K562 (cell line): ENCODE measurements around the gene PCNX2. TPM values are rescaled to one million over a fixed set of nuclear protein-coding genes. Genes with fewer than 3 reads are reported as not detected.

Experiments
- ATAC-seq: fragments of 200-7000 bp; cut with Tn5 transposase; 3 replicates; pipeline ENCODE4 v1.9.1; 2020; ENCODE audit warnings: moderate library complexity
- BruUV-seq: library from RNA; stranded (reverse); fragments of 400-500 nt; replicated peaks from 2 replicates; lab custom pipeline; 2021; lab: Mats Ljungman, UMichigan
- CTCF ChIA-PET: fragments of 300-600 bp; formaldehyde crosslinking; extraction: SDS; loops from one replicate; lab custom pipeline; 2021; ENCODE audit warnings: low intra/inter-chr PET ratio; lab: Yijun Ruan, JAX
- POLR2A ChIA-PET: fragments of 300-600, 350-650 bp; sonication (Branson Sonifier 250); formaldehyde crosslinking; extraction: SDS; loops from one replicate; lab custom pipeline; 2021; ENCODE audit warnings: antibody characterized with exemption, inconsistent platforms; lab: Yijun Ruan, JAX
- DNase-seq, 4 experiments: peaks; one replicate each; pipeline versions ENCODE4 v3.0.0 to v3.0.0-alpha.2; 2011 to 2018; ENCODE audit warnings: low spot score in 3 of 4, mixed read lengths in 3 of 4; ENCODE audit errors: extremely low read depth in 1 of 4
- FAIRE-seq: peaks from 2 replicates; lab custom pipeline; 2011; peaks lifted over from hg19 to GRCh38; lab: Jason Lieb, UNC
- H2AFZ ChIP-seq: 2 replicates; pipeline ENCODE4 v1.6.0; 2011; ENCODE audit warnings: low read depth, low read length, control low read depth, inconsistent platforms
- H3K27ac ChIP-seq: fragments of 200-600 bp; 3 replicates; pipeline ENCODE4 v1.8.0; 2011; ENCODE audit warnings: low read depth, mild to moderate bottlenecking, control low read depth, inconsistent platforms, low read length, moderate library complexity, mixed read lengths; ENCODE audit errors: extremely low read depth
- H3K27me3 ChIP-seq, 2 experiments: fragments of 300-600 bp in 1 of 2; 2 replicates in 1 of 2; 3 replicates in 1 of 2; pipeline versions ENCODE4 v1.6.0 to v1.8.0; 2011; ENCODE audit warnings: inconsistent platforms in 2 of 2, low read length in 2 of 2, mild to moderate bottlenecking in 1 of 2, mixed read lengths in 1 of 2, moderate library complexity in 1 of 2; ENCODE audit not compliant: control insufficient read depth in 2 of 2, insufficient read depth in 2 of 2
- H3K36me3 ChIP-seq: fragments of 300-600 bp; 3 replicates; pipeline ENCODE4 v1.8.0; 2011; ENCODE audit warnings: mild to moderate bottlenecking, low read length, inconsistent platforms; ENCODE audit not compliant: control insufficient read depth, insufficient read depth
- H3K4me1 ChIP-seq, 2 experiments: fragments of 200-600 bp in 1 of 2; replicated peaks in 1 of 2; 2 replicates in 1 of 2; 3 replicates in 1 of 2; pipeline versions ENCODE4 v1.5.1 to v1.8.0; 2011; ENCODE audit warnings: inconsistent platforms in 2 of 2, low read length in 2 of 2, mild to moderate bottlenecking in 1 of 2, mixed read lengths in 1 of 2, moderate library complexity in 1 of 2; ENCODE audit not compliant: control insufficient read depth in 2 of 2, insufficient read depth in 2 of 2
- H3K4me2 ChIP-seq: 2 replicates; pipeline ENCODE4 v1.6.1; 2011; ENCODE audit warnings: low read length, control low read depth, inconsistent platforms, mixed read lengths; ENCODE audit not compliant: insufficient read depth
- H3K4me3 ChIP-seq: fragments of 200-600 bp; sonication (generic), shearing (Covaris generic); 2 replicates; pipeline ENCODE4 v1.5.1; 2016; ENCODE audit warnings: control low read depth, inconsistent platforms
- H3K79me2 ChIP-seq: fragments of 200-600 bp; 3 replicates; pipeline ENCODE4 v1.8.0; 2011; ENCODE audit warnings: low read length, inconsistent platforms; ENCODE audit not compliant: control insufficient read depth, insufficient read depth
- H3K9ac ChIP-seq, 2 experiments: 2 replicates each; pipeline versions ENCODE4 v1.6.0 to v1.6.1; 2011; ENCODE audit warnings: low read depth in 2 of 2, low read length in 2 of 2, control low read depth in 1 of 2, inconsistent platforms in 1 of 2, mild to moderate bottlenecking in 1 of 2, mixed read lengths in 1 of 2; ENCODE audit not compliant: insufficient read depth in 1 of 2
- H3K9me1 ChIP-seq: one replicate; pipeline ENCODE4 v1.6.0; 2011; ENCODE audit warnings: inconsistent platforms, mild to moderate bottlenecking, low read length, moderate library complexity; ENCODE audit not compliant: control insufficient read depth, insufficient read depth
- H3K9me3 ChIP-seq: replicated peaks from 2 replicates; pipeline ENCODE4 v1.5.1; 2011; ENCODE audit warnings: low read depth, low read length, inconsistent platforms; ENCODE audit not compliant: control insufficient read depth, insufficient read depth
- H4K20me1 ChIP-seq: replicated peaks from 2 replicates; pipeline ENCODE4 v1.6.1; 2011; ENCODE audit warnings: low read length, inconsistent platforms, mixed read lengths; ENCODE audit not compliant: control insufficient read depth, insufficient read depth
- ASH1L ChIP-seq: fragments of 450-650 bp; IDR thresholded peaks from 2 replicates; pipeline ENCODE4 v1.6.1; 2018; ENCODE audit warnings: borderline replicate concordance, mild to moderate bottlenecking, low read depth; ENCODE audit not compliant: partially characterized antibody
- CSDE1 ChIP-seq, 2 experiments: fragments of 450-650 bp; IDR thresholded peaks; 2 replicates each; pipeline ENCODE4 v1.6.1; 2016; ENCODE audit warnings: mild to moderate bottlenecking in 1 of 2
- JUN ChIP-seq, 2 experiments: sonication (generic) in 1 of 2; formaldehyde crosslinking in 1 of 2; IDR thresholded peaks; 2 replicates each; pipeline versions ENCODE4 v1.6.1 to v1.8.0; 2012 to 2022; ENCODE audit warnings: borderline replicate concordance in 2 of 2, mild to moderate bottlenecking in 2 of 2, improper control_type of control experiment in 1 of 2, low read depth in 1 of 2, low read length in 1 of 2, missing genetic modification reagents in 1 of 2
- NFE2 ChIP-seq: IDR thresholded peaks from 2 replicates; pipeline ENCODE4 v1.6.1; 2014; ENCODE audit warnings: antibody characterized with exemption, low read depth
- NFXL1 ChIP-seq: fragments of 450-650 bp; formaldehyde crosslinking; IDR thresholded peaks from 2 replicates; pipeline ENCODE4 v1.4.0; 2021; ENCODE audit warnings: mild to moderate bottlenecking
- SRF ChIP-seq, 2 experiments: fragments of 250-450, 450-650 bp in 1 of 2; sonication (Bioruptor Pico) in 1 of 2; sonication (generic) in 1 of 2; formaldehyde crosslinking; IDR thresholded peaks; 2 replicates each; pipeline versions ENCODE4 v1.5.0 to v1.5.1; 2020 to 2022; ENCODE audit warnings: mild to moderate bottlenecking in 1 of 2, missing genetic modification reagents in 1 of 2
- TEAD2 ChIP-seq: fragments of 450-650 bp; IDR thresholded peaks from 2 replicates; pipeline ENCODE4 v1.6.1; 2016; ENCODE audit warnings: missing genetic modification characterization, control low read depth, missing compliant biosample characterization
- ZBTB12 ChIP-seq: fragments of 250-450 bp; sonication (Bioruptor Pico); IDR thresholded peaks from 2 replicates; pipeline ENCODE4 v1.4.0; 2020
- ZBTB8A ChIP-seq: fragments of 450-650 bp; IDR thresholded peaks from 2 replicates; pipeline ENCODE4 v1.6.1; 2018; ENCODE audit warnings: mild to moderate bottlenecking, moderate library complexity; ENCODE audit not compliant: partially characterized antibody
- ZNF143 ChIP-seq: sonication (generic); formaldehyde crosslinking; IDR thresholded peaks from 2 replicates; pipeline ENCODE4 v1.9.0; 2022; ENCODE audit warnings: mild to moderate bottlenecking, missing genetic modification reagents
- WGBS: fragments of 100-300 bp; shearing (Covaris generic); methylation state at CpG from one replicate; pipeline ENCODE4 v1.1.6; 2016; ENCODE audit warnings: low coverage, mixed read lengths; ENCODE audit not compliant: insufficient coverage; ENCODE audit errors: missing lambda C conversion rate; 5-methylcytosine and 5-hydroxymethylcytosine counted together
- in situ Hi-C: fragments of 300-500 bp; cut with MboI; formaldehyde crosslinking; loops from 4 replicates; pipeline ENCODE4 v1.15.0; 2018; ENCODE audit warnings: inconsistent platforms, mixed read lengths
- intact Hi-C: fragments of 100-400 bp; cut with micrococcal nuclease; formaldehyde crosslinking; loops from 2 replicates; pipeline ENCODE4 v1.14.2; 2022
- polyA plus RNA-seq, 8 experiments: library from polyadenylated mRNA; depleted of rRNA in 4 of 8; stranded (reverse) in 5 of 8; unstranded in 3 of 8; fragments of >200 nt; fragmentation: Nextera tagmentation in 2 of 8; fragmentation: Illumina TruSeq in 1 of 8; extraction: Ambion mirVana in 2 of 8; extraction: Trizol in 1 of 8; gene quantifications; 2 replicates each; pipeline versions ENCODE4 v1.2.1 to v1.2.3, GENCODE V29; 2011 to 2014; ENCODE audit warnings: inconsistent platforms in 1 of 8, missing spikeins in 1 of 8
- total RNA-seq, 7 experiments: library from RNA; depleted of rRNA in 6 of 7; stranded (reverse); fragments of >200 nt in 6 of 7; fragmentation: Illumina TruSeq in 2 of 7; extraction: Trizol in 2 of 7; gene quantifications; 2 replicates each; pipeline versions ENCODE4 v1.2.1 to v1.2.3, GENCODE V29; 2011 to 2021; ENCODE audit warnings: low replicate concordance in 1 of 7
- TF ChIP-seq, protein P1 (sequence below): fragments of 250-450 bp; sonication (Bioruptor Pico); IDR thresholded peaks from 2 replicates; pipeline ENCODE4 v1.4.0; 2020
- TF ChIP-seq, protein P2 (sequence below): sonication (generic); formaldehyde crosslinking; IDR thresholded peaks from 2 replicates; pipeline ENCODE4 v1.8.1; 2023; ENCODE audit warnings: mild to moderate bottlenecking, missing genetic modification reagents

Gene PCNX2
- total and polyA plus RNA-seq, 9 of the 15 experiments (the other 6 are each of a cell fraction or from before 2014, with no cell fraction given): 0.07 to 0.33 TPM; not detected in 7

- Histone ChIP-seq H3K9me3 (no peaks in the 10 kb centered on the region), H3K27me3 (peaks cover 12 to 43% of the 10 kb centered on the region in 2 experiments; a peak in 4 of 5 replicates), H3K9ac (no peak overlapping the region), H3K27ac (no peak overlapping the region), H4K20me1 (no peaks in the 10 kb centered on the region), H3K79me2 (no peaks in the 10 kb centered on the region), H3K4me1 (no peaks in the 10 kb centered on the region; a peak in 2 of 5 replicates), H3K36me3 (no peaks in the 10 kb centered on the region), H2AFZ (no peak overlapping the region), H3K9me1 (no peaks in the 10 kb centered on the region), H3K4me2 (no peak overlapping the region), H3K4me3 (no peak overlapping the region)
- ChIA-PET CTCF (no interaction called here), POLR2A (no interaction called here)
- intact Hi-C loops (no loop called here), in situ Hi-C loops (no loop called here)
- no peak for ATAC-seq
- DNase-seq: no peak
- TF ChIP-seq JUN (IDR thresholded peaks at IDR 0.05; ENCODE audit: borderline replicate concordance, low read depth, low read length): no peak
- TF ChIP-seq JUN (CRISPR knock-in tag; IDR thresholded peaks at IDR 0.05; ENCODE audit: borderline replicate concordance): no peak
- TF ChIP-seq TEAD2 (tag): no peak
- TF ChIP-seq SRF (CRISPR knock-in tag; IDR thresholded peaks at IDR 0.05): no peak
- TF ChIP-seq NFXL1 (CRISPR knock-in tag): no peak
- TF ChIP-seq ZBTB12 (CRISPR knock-in tag): no peak
- no peak for TF ChIP-seq ASH1L
- TF ChIP-seq, protein P1, sequence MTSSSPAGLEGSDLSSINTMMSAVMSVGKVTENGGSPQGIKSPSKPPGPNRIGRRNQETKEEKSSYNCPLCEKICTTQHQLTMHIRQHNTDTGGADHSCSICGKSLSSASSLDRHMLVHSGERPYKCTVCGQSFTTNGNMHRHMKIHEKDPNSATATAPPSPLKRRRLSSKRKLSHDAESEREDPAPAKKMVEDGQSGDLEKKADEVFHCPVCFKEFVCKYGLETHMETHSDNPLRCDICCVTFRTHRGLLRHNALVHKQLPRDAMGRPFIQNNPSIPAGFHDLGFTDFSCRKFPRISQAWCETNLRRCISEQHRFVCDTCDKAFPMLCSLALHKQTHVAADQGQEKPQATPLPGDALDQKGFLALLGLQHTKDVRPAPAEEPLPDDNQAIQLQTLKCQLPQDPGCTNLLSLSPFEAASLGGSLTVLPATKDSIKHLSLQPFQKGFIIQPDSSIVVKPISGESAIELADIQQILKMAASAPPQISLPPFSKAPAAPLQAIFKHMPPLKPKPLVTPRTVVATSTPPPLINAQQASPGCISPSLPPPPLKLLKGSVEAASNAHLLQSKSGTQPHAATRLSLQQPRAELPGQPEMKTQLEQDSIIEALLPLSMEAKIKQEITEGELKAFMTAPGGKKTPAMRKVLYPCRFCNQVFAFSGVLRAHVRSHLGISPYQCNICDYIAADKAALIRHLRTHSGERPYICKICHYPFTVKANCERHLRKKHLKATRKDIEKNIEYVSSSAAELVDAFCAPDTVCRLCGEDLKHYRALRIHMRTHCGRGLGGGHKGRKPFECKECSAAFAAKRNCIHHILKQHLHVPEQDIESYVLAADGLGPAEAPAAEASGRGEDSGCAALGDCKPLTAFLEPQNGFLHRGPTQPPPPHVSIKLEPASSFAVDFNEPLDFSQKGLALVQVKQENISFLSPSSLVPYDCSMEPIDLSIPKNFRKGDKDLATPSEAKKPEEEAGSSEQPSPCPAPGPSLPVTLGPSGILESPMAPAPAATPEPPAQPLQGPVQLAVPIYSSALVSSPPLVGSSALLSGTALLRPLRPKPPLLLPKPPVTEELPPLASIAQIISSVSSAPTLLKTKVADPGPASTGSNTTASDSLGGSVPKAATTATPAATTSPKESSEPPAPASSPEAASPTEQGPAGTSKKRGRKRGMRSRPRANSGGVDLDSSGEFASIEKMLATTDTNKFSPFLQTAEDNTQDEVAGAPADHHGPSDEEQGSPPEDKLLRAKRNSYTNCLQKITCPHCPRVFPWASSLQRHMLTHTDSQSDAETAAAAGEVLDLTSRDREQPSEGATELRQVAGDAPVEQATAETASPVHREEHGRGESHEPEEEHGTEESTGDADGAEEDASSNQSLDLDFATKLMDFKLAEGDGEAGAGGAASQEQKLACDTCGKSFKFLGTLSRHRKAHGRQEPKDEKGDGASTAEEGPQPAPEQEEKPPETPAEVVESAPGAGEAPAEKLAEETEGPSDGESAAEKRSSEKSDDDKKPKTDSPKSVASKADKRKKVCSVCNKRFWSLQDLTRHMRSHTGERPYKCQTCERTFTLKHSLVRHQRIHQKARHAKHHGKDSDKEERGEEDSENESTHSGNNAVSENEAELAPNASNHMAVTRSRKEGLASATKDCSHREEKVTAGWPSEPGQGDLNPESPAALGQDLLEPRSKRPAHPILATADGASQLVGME (CRISPR knock-in tag): no peak
- TF ChIP-seq, protein P2, sequence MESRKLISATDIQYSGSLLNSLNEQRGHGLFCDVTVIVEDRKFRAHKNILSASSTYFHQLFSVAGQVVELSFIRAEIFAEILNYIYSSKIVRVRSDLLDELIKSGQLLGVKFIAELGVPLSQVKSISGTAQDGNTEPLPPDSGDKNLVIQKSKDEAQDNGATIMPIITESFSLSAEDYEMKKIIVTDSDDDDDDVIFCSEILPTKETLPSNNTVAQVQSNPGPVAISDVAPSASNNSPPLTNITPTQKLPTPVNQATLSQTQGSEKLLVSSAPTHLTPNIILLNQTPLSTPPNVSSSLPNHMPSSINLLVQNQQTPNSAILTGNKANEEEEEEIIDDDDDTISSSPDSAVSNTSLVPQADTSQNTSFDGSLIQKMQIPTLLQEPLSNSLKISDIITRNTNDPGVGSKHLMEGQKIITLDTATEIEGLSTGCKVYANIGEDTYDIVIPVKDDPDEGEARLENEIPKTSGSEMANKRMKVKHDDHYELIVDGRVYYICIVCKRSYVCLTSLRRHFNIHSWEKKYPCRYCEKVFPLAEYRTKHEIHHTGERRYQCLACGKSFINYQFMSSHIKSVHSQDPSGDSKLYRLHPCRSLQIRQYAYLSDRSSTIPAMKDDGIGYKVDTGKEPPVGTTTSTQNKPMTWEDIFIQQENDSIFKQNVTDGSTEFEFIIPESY (CRISPR knock-in tag): no peak
- TF ChIP-seq ZBTB8A: no peak
- no peak for TF ChIP-seq NFE2
- TF ChIP-seq CSDE1 (IDR thresholded peaks at IDR 0.05): no peak
- no peak for TF ChIP-seq ZNF143 (CRISPR knock-in tag)
- FAIRE-seq: no peak
- WGBS: 0% methylated on average over 2 of the region's 2 CpGs
- no TSS peak for BruUV-seq
These were observed 299.4 kb downstream of the PCNX2 start for GRCh38 chr1:232996143-232996542.
